Measurements from ENCODE around the gene GAPT. TPM values are rescaled to one million over a fixed set of nuclear protein-coding genes. Genes with fewer than 3 reads are reported as not detected.

The GAPT gene
- total RNA-seq = 1 to 10 TPM; 1.4 to 2.0 TPM
- polyA plus RNA-seq = under 1 TPM; 0.13 to 0.43 (median 0.17) TPM
- 0 to 0.49 (median 0.04) reads per million in 6 experiments for total RNA-seq

- Mint-ChIP-seq H3K36me3 (no peaks in the 10 kb centered on the region), H3K9me3 (no peaks in the 10 kb centered on the region), H3K4me1 (peaks cover 0 to 19% (median 4%) of the 10 kb centered on the region in 4 donors), H3K4me3 (peak within 1 kb of the TSS in 5 of 10 donors; percentile 33 to 86 (median 36)), H3K27ac (peak within 1 kb of the TSS in 1 of 10 donors; percentile 76), H3K27me3 (peaks cover 0 to 26% (median 3%) of the 10 kb centered on the region in 5 donors)
- DNase-seq (no peak), ATAC-seq (peak in 1 of 2 donors; percentile 49)
- POLR2A ChIA-PET = no interaction called here
Measured at GRCh38 chr5:58491216-58491892, at the start of gene GAPT. GAPT (plus strand) TSS chr5:58491435; CDS start chr5:58494537, 3,102 bp downstream.

GRCh38 chr5:58444805-58445204 lies 46.4 kb upstream of the GAPT start:
- Mint-ChIP-seq H3K36me3 (no peaks in the 10 kb centered on the region), H3K27me3 (peaks cover 2 to 18% (median 7%) of the 10 kb centered on the region in 5 donors), H3K27ac (no peak overlapping the region), H3K9me3 (peaks cover 0 to 4% (median 0%) of the 10 kb centered on the region in 9 donors), H3K4me1 (no peaks in the 10 kb centered on the region), H3K4me3 (no peak overlapping the region)
- ATAC-seq (no peak), DNase-seq (no peak)
- POLR2A ChIA-PET = no interaction called here

- H3K27me3 Mint-ChIP-seq = peaks cover 2 to 18% (median 7%) of the 10 kb centered on the region in 5 donors
- no peak for ATAC-seq
- POLR2A ChIA-PET = no interaction called here
Measured at GRCh38 chr5:58446024-58446423, 45.2 kb upstream of the GAPT start.

GRCh38 chr5:58447226-58447625 lies 44.0 kb upstream of the GAPT start:
- no peak overlapping the region for H3K4me3 Mint-ChIP-seq
- no peaks in the 10 kb centered on the region for H3K4me1 Mint-ChIP-seq
- H3K36me3 Mint-ChIP-seq = no peaks in the 10 kb centered on the region
- H3K27ac Mint-ChIP-seq = no peak overlapping the region
- DNase-seq = no peak
- H3K9me3 Mint-ChIP-seq = peaks cover 0 to 4% (median 0%) of the 10 kb centered on the region in 9 donors
- POLR2A ChIA-PET = no interaction called here
- no peak for ATAC-seq
- H3K27me3 Mint-ChIP-seq = peaks cover 3 to 18% (median 4%) of the 10 kb centered on the region in 5 donors

More at GRCh38 chr5:58446024-58446423, 45.2 kb upstream of the GAPT start:
- Mint-ChIP-seq H3K9me3 (peaks cover 0 to 4% (median 0%) of the 10 kb centered on the region in 9 donors), H3K27ac (no peak overlapping the region), H3K4me1 (no peaks in the 10 kb centered on the region), H3K4me3 (no peak overlapping the region), H3K36me3 (no peaks in the 10 kb centered on the region)
- no peak for DNase-seq

GRCh38 chr5:58450018-58450417 lies 41.2 kb upstream of the GAPT start:
- Mint-ChIP-seq H3K36me3 (peaks cover 0 to 5% (median 2%) of the 10 kb centered on the region in 3 donors), H3K9me3 (no peaks in the 10 kb centered on the region), H3K27me3 (peaks cover 0 to 20% (median 6%) of the 10 kb centered on the region in 5 donors), H3K4me1 (no peaks in the 10 kb centered on the region), H3K4me3 (no peak overlapping the region), H3K27ac (no peak overlapping the region)
- POLR2A ChIA-PET = no interaction called here
- no peak for ATAC-seq
- no peak for DNase-seq

- H3K27me3 Mint-ChIP-seq = peaks cover 0 to 15% (median 6%) of the 10 kb centered on the region in 5 donors
- POLR2A ChIA-PET = no interaction called here
- no peak overlapping the region for H3K4me3 Mint-ChIP-seq
- H3K4me1 Mint-ChIP-seq = no peaks in the 10 kb centered on the region
- no peaks in the 10 kb centered on the region for H3K9me3 Mint-ChIP-seq
- DNase-seq (no peak), ATAC-seq (no peak)
- no peak overlapping the region for H3K27ac Mint-ChIP-seq
- H3K36me3 Mint-ChIP-seq = peaks cover 0 to 5% (median 2%) of the 10 kb centered on the region in 3 donors
Measured at GRCh38 chr5:58450811-58451629, 40.2 kb upstream of the GAPT start.

- Mint-ChIP-seq H3K9me3 (no peaks in the 10 kb centered on the region), H3K27me3 (peaks cover 0 to 9% (median 4%) of the 10 kb centered on the region in 5 donors), H3K36me3 (peaks cover 0 to 5% (median 2%) of the 10 kb centered on the region in 3 donors)
Measured at GRCh38 chr5:58451732-58452565, 39.3 kb upstream of the GAPT start.

GRCh38 chr5:58452566-58453258 lies 38.5 kb upstream of the GAPT start:
- Mint-ChIP-seq H3K27ac (no peak overlapping the region), H3K9me3 (no peaks in the 10 kb centered on the region), H3K4me1 (no peaks in the 10 kb centered on the region), H3K36me3 (peaks cover 0 to 5% (median 2%) of the 10 kb centered on the region in 3 donors), H3K27me3 (peaks cover 0 to 8% (median 0%) of the 10 kb centered on the region in 5 donors), H3K4me3 (no peak overlapping the region)
- DNase-seq (no peak), ATAC-seq (no peak)
- POLR2A ChIA-PET = no interaction called here

More at GRCh38 chr5:58451732-58452565, 39.3 kb upstream of the GAPT start:
- no peaks in the 10 kb centered on the region for H3K4me1 Mint-ChIP-seq
- DNase-seq = no peak
- H3K27ac Mint-ChIP-seq = no peak overlapping the region
- H3K4me3 Mint-ChIP-seq = no peak overlapping the region
- POLR2A ChIA-PET = no interaction called here
- ATAC-seq = no peak

DNA sequence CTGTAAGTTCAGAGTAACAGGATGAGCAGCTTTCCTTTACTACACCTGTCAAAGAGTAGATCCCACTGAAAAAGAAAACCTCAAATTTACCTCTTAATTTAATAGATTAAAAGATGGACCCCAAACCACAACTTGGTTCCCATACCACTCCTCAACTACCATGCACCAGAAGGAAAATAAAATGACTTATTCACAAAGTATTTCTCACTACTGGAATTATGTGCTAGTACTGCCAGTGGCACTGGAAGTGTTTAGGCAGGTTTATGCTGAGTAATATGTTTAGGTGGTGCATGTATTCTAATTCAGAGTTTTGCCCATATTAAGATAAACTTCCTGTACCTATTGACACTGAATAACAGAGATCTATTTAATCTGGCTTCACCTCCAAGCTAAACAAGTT lies 37.9 kb upstream of the GAPT start:
- ATAC-seq (no peak), DNase-seq (no peak)
- Mint-ChIP-seq H3K27ac (no peak overlapping the region), H3K4me3 (no peak overlapping the region), H3K9me3 (no peaks in the 10 kb centered on the region), H3K36me3 (peaks cover 0 to 5% (median 2%) of the 10 kb centered on the region in 3 donors), H3K27me3 (peaks cover 4 to 8% (median 4%) of the 10 kb centered on the region in 5 donors), H3K4me1 (peaks cover 0 to 3% (median under 1%) of the 10 kb centered on the region in 4 donors)
- POLR2A ChIA-PET = no interaction called here

- H3K9me3 Mint-ChIP-seq = no peaks in the 10 kb centered on the region
- no peak overlapping the region for H3K4me3 Mint-ChIP-seq
- DNase-seq (no peak), ATAC-seq (no peak)
- H3K36me3 Mint-ChIP-seq = peaks cover 0 to 5% (median 2%) of the 10 kb centered on the region in 3 donors
- H3K27me3 Mint-ChIP-seq = peaks cover 6 to 11% (median 9%) of the 10 kb centered on the region in 5 donors
- H3K27ac Mint-ChIP-seq = no peak overlapping the region
- POLR2A ChIA-PET = no interaction called here
- peaks cover 3 to 10% (median 6%) of the 10 kb centered on the region in 4 donors for H3K4me1 Mint-ChIP-seq
Measured at GRCh38 chr5:58454025-58454424, 37.2 kb upstream of the GAPT start.

- H3K36me3 Mint-ChIP-seq = peaks cover 0 to 5% (median 2%) of the 10 kb centered on the region in 3 donors
- H3K4me1 Mint-ChIP-seq = peaks cover 3 to 13% (median 7%) of the 10 kb centered on the region in 4 donors
- H3K27ac Mint-ChIP-seq = no peak overlapping the region
- ATAC-seq (no peak), DNase-seq (no peak)
- no peak overlapping the region for H3K4me3 Mint-ChIP-seq
- POLR2A ChIA-PET = no interaction called here
- H3K27me3 Mint-ChIP-seq = peaks cover 6 to 11% (median 9%) of the 10 kb centered on the region in 5 donors
- no peaks in the 10 kb centered on the region for H3K9me3 Mint-ChIP-seq
Measured at GRCh38 chr5:58455066-58455465, 36.2 kb upstream of the GAPT start.

DNA sequence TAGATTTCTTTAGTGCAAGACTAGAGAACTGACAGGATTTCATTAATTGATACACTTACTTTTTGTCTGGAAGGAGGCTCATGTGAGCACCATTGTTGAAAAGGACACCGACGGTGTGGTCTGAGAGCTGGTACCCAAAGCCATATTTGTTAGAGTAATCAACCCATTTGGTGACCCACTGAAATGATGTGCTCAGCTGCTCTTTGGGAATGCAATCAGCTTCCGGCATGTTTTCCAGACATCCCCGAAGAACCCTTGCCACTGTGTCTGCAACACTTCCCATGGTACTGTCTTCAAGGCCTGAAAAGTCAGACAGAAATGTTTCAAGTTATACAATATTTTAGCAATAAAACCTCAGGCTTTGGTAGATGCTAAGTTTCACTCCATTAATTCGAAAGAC lies 35.8 kb upstream of the GAPT start:
- Mint-ChIP-seq H3K27ac (no peak overlapping the region), H3K9me3 (no peaks in the 10 kb centered on the region), H3K4me1 (peaks cover 3 to 13% (median 7%) of the 10 kb centered on the region in 4 donors), H3K36me3 (peaks cover 0 to 5% (median 2%) of the 10 kb centered on the region in 3 donors), H3K4me3 (no peak overlapping the region), H3K27me3 (peaks cover 6 to 11% (median 9%) of the 10 kb centered on the region in 5 donors)
- ATAC-seq = no peak
- POLR2A ChIA-PET = no interaction called here
- DNase-seq = no peak
